GM10266 (cell line): Measurements from ENCODE around the gene ID4.

Experiments
- DNase-seq: peaks from one replicate; pipeline ENCODE4 v3.0.0; 2012; ENCODE audit errors: extremely low spot score
- CTCF ChIP-seq: IDR thresholded peaks from 2 replicates; pipeline ENCODE4 v1.5.1; 2012; ENCODE audit warnings: mild to moderate bottlenecking, low read depth; ENCODE audit not compliant: control insufficient read depth, insufficient read depth; ENCODE audit errors: missing control alignments

Gene ID4

GRCh38 chr6:19836799-19837510 is at the start of gene ID4:
Gene ID4 (plus strand): TSS chr6:19837370. CDS start chr6:19837755, 385 bp downstream.
- no peak for TF ChIP-seq CTCF

GRCh38 chr6:19788686-19789085 is 48.5 kb upstream of the ID4 start:
- no peak for DNase-seq
- no peak for TF ChIP-seq CTCF

More at GRCh38 chr6:19836799-19837510, at the start of gene ID4:
- no peak for DNase-seq

GRCh38 chr6:19789100-19789803 is 47.9 kb upstream of the ID4 start:
- DNase-seq = no peak
- no peak for TF ChIP-seq CTCF

- TF ChIP-seq CTCF = no peak
- no peak for DNase-seq
Observed at GRCh38 chr6:19791267-19791666, 45.9 kb upstream of the ID4 start.

DNA sequence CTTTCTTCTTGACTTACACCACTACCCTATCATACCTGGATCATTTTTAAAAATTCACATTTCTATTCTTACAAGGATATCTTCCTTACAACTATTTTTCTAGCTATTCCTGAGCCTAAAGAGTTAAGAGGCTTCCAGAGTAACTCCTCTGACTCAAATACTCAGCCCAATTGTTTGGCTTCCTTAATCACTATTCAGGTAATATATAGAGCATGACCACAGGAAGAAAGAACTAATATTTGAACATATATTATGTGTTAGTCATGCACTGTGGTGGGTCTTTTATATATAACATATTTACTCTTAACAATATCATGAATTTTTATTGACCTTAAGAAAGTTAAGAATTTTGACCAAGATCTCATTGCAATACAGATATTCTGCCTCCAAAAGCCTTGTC is 42.0 kb upstream of the ID4 start:
- no peak for TF ChIP-seq CTCF
- no peak for DNase-seq

- TF ChIP-seq CTCF = no peak
- DNase-seq = no peak
Observed at GRCh38 chr6:19796452-19796851, 40.7 kb upstream of the ID4 start.

DNA sequence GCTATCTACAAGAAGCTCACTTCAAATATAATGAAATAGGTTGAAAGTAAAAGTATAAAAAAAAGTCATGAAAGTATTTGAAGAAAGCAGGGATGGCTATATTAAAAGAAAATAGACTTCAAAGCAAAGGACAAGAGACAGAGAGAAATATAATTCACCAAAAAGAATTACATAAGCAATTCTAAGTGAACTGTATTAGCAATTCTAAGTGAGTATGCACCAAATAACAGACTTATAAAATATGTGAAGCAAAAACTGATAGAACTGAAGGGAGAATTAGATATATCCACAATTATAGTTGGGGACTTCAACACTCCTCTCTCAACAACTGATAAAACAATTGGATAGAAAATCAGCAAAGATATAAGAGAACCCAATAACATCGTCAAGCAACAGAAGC is 38.8 kb upstream of the ID4 start:
- TF ChIP-seq CTCF = no peak
- DNase-seq = no peak
